A673 (cell line): Measurements from ENCODE around the gene GART. TPM values are rescaled to one million over a fixed set of nuclear protein-coding genes. Genes with fewer than 3 reads are reported as not detected.

ENCODE experiments used
- BruUV-seq: library from RNA; stranded (reverse); fragments of 400-500 nt; replicated peaks from 2 replicates; lab custom pipeline; 2021; lab: Mats Ljungman, UMichigan
- CTCF ChIA-PET: fragments of 300-600 bp; sonication (Branson Sonifier 250); formaldehyde crosslinking; loops from one replicate; lab custom pipeline; 2022; ENCODE audit warnings: antibody characterized with exemption; lab: Charles Lee
- POLR2A ChIA-PET: fragments of 300-600 bp; sonication (Branson Sonifier 250); formaldehyde crosslinking; loops from one replicate; lab custom pipeline; 2022; ENCODE audit warnings: antibody characterized with exemption; ENCODE audit not compliant: low non-redundant PET; lab: Charles Lee
- DNase-seq: peaks from one replicate; pipeline ENCODE4 v3.0.0-alpha.2; 2015; ENCODE audit warnings: low spot score
- H3K27ac ChIP-seq: fragments of 200-600 bp; sonication (generic); 2 replicates; pipeline ENCODE4 v1.5.1; 2016; ENCODE audit warnings: mixed run types, low read depth, mild to moderate bottlenecking, mixed read lengths, antibody characterized with exemption, low read length; ENCODE audit not compliant: poor library complexity, severe bottlenecking
- H3K27me3 ChIP-seq: fragments of 200-600 bp; sonication (generic); replicated peaks from 2 replicates; pipeline ENCODE4 v1.6.1; 2017; ENCODE audit warnings: mixed run types, low read depth, mild to moderate bottlenecking, mixed read lengths, antibody characterized with exemption, low read length; ENCODE audit not compliant: insufficient read depth, poor library complexity
- H3K36me3 ChIP-seq: fragments of 200-600 bp; sonication (generic); 2 replicates; pipeline ENCODE4 v1.6.1; 2016; ENCODE audit warnings: mixed run types, mild to moderate bottlenecking, mixed read lengths, antibody characterized with exemption, low read length; ENCODE audit not compliant: insufficient read depth, poor library complexity, severe bottlenecking
- H3K4me1 ChIP-seq: fragments of 200-600 bp; sonication (generic); 2 replicates; pipeline ENCODE4 v1.6.1; 2017; ENCODE audit warnings: mixed run types, mild to moderate bottlenecking, mixed read lengths, antibody characterized with exemption, low read length; ENCODE audit not compliant: insufficient read depth, poor library complexity, severe bottlenecking
- H3K4me3 ChIP-seq: fragments of 200-600 bp; sonication (generic); 2 replicates; pipeline ENCODE4 v1.5.1; 2016; ENCODE audit warnings: low read depth, mixed run types, mild to moderate bottlenecking, mixed read lengths, low read length; ENCODE audit not compliant: poor library complexity, severe bottlenecking
- H3K9me3 ChIP-seq: fragments of 200-600 bp; sonication (generic); 2 replicates; pipeline ENCODE4 v1.6.1; 2016; ENCODE audit warnings: mixed run types, low read depth, mild to moderate bottlenecking, mixed read lengths, antibody characterized with exemption, low read length; ENCODE audit not compliant: poor library complexity, severe bottlenecking
- EZH2 ChIP-seq: fragments of 200-600 bp; sonication (generic); IDR thresholded peaks from 2 replicates; pipeline ENCODE4 v1.6.1; 2017; ENCODE audit warnings: borderline replicate concordance, low read depth, mild to moderate bottlenecking, mixed read lengths, antibody characterized with exemption, low read length; ENCODE audit not compliant: poor library complexity, severe bottlenecking
- intact Hi-C: fragments of 100-400 bp; cut with micrococcal nuclease; formaldehyde crosslinking; loops from one replicate; pipeline ENCODE4 v1.10.0; 2022; ENCODE audit not compliant: unreplicated experiment
- total RNA-seq: library from RNA; stranded (reverse); gene quantifications from 2 replicates; pipeline ENCODE4 v1.2.3, GENCODE V29; 2021
- TF ChIP-seq, protein P1 (sequence below): fragments of 300-800, 200-600 bp; sonication (generic); conservative IDR thresholded peaks from 2 replicates; pipeline ENCODE4 v1.5.1; 2017; ENCODE audit warnings: low read depth, mild to moderate bottlenecking, antibody characterized with exemption, low read length, moderate library complexity, mixed read lengths

GART gene
- total RNA-seq, 1 experiment from 2014 or later: 210 TPM

DNA sequence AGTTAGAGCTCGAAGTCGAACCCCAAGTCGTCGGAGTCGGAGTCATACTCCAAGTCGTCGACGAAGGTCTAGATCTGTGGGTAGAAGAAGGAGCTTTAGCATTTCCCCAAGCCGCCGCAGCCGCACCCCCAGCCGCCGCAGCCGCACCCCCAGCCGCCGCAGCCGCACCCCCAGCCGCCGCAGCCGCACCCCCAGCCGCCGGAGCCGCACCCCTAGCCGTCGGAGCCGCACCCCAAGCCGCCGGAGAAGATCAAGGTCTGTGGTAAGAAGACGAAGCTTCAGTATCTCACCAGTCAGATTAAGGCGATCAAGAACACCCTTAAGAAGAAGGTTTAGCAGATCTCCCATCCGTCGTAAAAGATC is 13.0 kb upstream of the GART start:
- CTCF ChIA-PET: no interaction called here
- Histone ChIP-seq H3K36me3 (peaks cover 93% of the 10 kb centered on the region), H3K27ac (no peak overlapping the region), H3K4me3 (no peak overlapping the region), H3K4me1 (no peaks in the 10 kb centered on the region), H3K27me3 (no peaks in the 10 kb centered on the region), H3K9me3 (no peaks in the 10 kb centered on the region)
- intact Hi-C loops: no loop called here
- no TSS peak for BruUV-seq
- DNase-seq: no peak
- POLR2A ChIA-PET: no interaction called here
- TF ChIP-seq EZH2: no peak
- TF ChIP-seq, protein P1, sequence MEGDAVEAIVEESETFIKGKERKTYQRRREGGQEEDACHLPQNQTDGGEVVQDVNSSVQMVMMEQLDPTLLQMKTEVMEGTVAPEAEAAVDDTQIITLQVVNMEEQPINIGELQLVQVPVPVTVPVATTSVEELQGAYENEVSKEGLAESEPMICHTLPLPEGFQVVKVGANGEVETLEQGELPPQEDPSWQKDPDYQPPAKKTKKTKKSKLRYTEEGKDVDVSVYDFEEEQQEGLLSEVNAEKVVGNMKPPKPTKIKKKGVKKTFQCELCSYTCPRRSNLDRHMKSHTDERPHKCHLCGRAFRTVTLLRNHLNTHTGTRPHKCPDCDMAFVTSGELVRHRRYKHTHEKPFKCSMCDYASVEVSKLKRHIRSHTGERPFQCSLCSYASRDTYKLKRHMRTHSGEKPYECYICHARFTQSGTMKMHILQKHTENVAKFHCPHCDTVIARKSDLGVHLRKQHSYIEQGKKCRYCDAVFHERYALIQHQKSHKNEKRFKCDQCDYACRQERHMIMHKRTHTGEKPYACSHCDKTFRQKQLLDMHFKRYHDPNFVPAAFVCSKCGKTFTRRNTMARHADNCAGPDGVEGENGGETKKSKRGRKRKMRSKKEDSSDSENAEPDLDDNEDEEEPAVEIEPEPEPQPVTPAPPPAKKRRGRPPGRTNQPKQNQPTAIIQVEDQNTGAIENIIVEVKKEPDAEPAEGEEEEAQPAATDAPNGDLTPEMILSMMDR: no peak

DNA sequence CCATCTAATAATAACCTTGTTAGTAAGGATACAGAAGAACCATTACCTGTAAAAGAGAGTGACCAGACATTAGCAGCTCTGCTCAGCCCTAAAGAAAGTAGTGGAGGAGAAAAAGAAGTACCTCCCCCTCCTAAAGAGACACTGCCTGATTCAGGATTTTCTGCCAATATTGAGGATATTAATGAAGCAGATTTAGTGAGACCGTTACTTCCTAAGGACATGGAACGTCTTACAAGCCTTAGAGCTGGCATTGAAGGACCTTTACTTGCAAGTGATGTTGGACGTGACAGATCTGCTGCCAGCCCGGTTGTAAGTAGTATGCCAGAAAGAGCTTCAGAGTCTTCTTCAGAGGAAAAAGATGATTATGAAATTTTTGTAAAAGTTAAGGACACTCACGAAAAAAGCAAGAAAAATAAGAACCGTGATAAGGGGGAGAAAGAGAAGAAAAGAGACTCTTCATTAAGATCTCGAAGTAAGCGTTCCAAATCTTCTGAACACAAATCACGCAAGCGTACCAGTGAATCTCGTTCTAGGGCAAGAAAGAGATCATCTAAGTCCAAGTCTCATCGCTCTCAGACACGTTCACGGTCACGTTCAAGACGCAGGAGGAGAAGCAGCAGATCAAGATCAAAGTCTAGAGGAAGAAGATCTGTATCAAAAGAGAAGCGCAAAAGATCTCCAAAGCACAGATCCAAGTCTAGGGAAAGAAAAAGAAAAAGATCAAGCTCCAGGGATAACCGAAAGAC is 12.5 kb upstream of the GART start:
- intact Hi-C loops: no loop called here
- Histone ChIP-seq H3K4me1 (no peaks in the 10 kb centered on the region), H3K27me3 (no peaks in the 10 kb centered on the region), H3K36me3 (peaks cover 93% of the 10 kb centered on the region), H3K27ac (no peak overlapping the region), H3K9me3 (no peaks in the 10 kb centered on the region), H3K4me3 (no peak overlapping the region)
- ChIA-PET CTCF (no interaction called here), POLR2A (interaction anchor here (0.5 kb wide), 1 partner anchor 1421 kb away, joined by 3 read pairs; no protein-coding TSS in a partner anchor)
- BruUV-seq: TSS peak; percentile 18
- DNase-seq: no peak
- TF ChIP-seq, protein P1: no peak
- TF ChIP-seq EZH2: no peak

GRCh38 chr21:33552999-33553598 is 11.2 kb upstream of the GART start:
- DNase-seq: no peak
- no TSS peak for BruUV-seq
- Histone ChIP-seq H3K36me3 (peaks cover 93% of the 10 kb centered on the region), H3K27me3 (no peaks in the 10 kb centered on the region), H3K9me3 (no peaks in the 10 kb centered on the region), H3K27ac (no peak overlapping the region), H3K4me1 (no peaks in the 10 kb centered on the region), H3K4me3 (no peak overlapping the region)
- TF ChIP-seq, protein P1: no peak
- no peak for TF ChIP-seq EZH2
- ChIA-PET CTCF (no interaction called here), POLR2A (no interaction called here)
- intact Hi-C loops: no loop called here
